Ovary (tissue), 3 donors: ENCODE measurements around the gene BORCS5.

Experiments used
- POLR2A ChIP-seq: fragments of 450-650 bp; IDR thresholded peaks from one replicate; pipeline ENCODE4 v1.6.1; 2017; ENCODE audit warnings: antibody characterized with exemption, mild to moderate bottlenecking, moderate library complexity
- TF ChIP-seq, protein P1 (sequence below), 3 donors: fragments of 450-650 bp in 2 of 3; fragments of 200-600 bp in 1 of 3; IDR thresholded peaks; one replicate each; pipeline versions ENCODE4 v1.5.1 to v1.8.0; 2016 to 2022; ENCODE audit warnings: antibody characterized with exemption in 3 of 3, mild to moderate bottlenecking in 1 of 3
- donor health status: DM: no; HTN: no; CAD: no.

DNA sequence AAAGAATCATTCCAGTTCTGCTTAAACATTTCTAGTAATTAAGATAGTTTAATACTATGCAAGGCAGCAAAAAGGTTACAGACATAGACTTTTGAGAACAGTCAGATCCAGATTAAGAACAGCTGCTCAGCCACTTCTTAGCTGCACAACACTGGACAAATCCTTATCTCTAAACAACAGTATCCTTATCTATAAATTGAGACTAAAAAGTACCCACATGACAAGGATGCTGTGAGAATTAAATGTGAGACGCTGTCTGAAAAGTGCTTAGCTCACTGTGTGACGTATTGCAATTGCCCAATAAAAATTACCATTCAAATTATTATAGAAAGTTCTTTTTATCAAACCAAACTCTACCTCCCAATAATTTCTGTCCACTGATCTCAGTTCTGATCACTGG is 35.5 kb downstream of the BORCS5 start:
- TF ChIP-seq, protein P1, sequence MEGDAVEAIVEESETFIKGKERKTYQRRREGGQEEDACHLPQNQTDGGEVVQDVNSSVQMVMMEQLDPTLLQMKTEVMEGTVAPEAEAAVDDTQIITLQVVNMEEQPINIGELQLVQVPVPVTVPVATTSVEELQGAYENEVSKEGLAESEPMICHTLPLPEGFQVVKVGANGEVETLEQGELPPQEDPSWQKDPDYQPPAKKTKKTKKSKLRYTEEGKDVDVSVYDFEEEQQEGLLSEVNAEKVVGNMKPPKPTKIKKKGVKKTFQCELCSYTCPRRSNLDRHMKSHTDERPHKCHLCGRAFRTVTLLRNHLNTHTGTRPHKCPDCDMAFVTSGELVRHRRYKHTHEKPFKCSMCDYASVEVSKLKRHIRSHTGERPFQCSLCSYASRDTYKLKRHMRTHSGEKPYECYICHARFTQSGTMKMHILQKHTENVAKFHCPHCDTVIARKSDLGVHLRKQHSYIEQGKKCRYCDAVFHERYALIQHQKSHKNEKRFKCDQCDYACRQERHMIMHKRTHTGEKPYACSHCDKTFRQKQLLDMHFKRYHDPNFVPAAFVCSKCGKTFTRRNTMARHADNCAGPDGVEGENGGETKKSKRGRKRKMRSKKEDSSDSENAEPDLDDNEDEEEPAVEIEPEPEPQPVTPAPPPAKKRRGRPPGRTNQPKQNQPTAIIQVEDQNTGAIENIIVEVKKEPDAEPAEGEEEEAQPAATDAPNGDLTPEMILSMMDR (IDR thresholded peaks at IDR 0.05), result no peak
- TF ChIP-seq POLR2A, result no peak
